Measurements from ENCODE around the gene KIAA0825. TPM values are rescaled to one million over a fixed set of nuclear protein-coding genes. Genes with fewer than 3 reads are reported as not detected.

The KIAA0825 gene
- total RNA-seq, 1 experiment from 2014 or later, result 1.9 TPM

- TF ChIP-seq CTCF (conservative IDR thresholded peaks at IDR 0.05) (no peak), EZH2 (IDR thresholded peaks at IDR 0.05; ENCODE audit: low read depth) (no peak)
- Histone ChIP-seq H4K20me1 (ENCODE audit: insufficient read depth) (no peaks in the 10 kb centered on the region), H3K9me2 (ENCODE audit: insufficient read depth) (no peaks in the 10 kb centered on the region), H3K27ac (no peak overlapping the region), H3K4me1 (replicated peaks; ENCODE audit: insufficient read depth) (no peaks in the 10 kb centered on the region), H3K79me2 (ENCODE audit: low read depth) (no peaks in the 10 kb centered on the region), H3F3A (ENCODE audit: insufficient read depth, low read depth) (no peaks in the 10 kb centered on the region), H2AFZ (no peak overlapping the region), H3K27me3 (ENCODE audit: insufficient read depth, low read depth) (no peaks in the 10 kb centered on the region), H3K4me2 (no peak overlapping the region), H3K4me3 (no peak overlapping the region), H3K36me3 (ENCODE audit: low read depth) (no peaks in the 10 kb centered on the region), H3K9me3 (ENCODE audit: insufficient read depth, low read depth) (no peaks in the 10 kb centered on the region)
- POLR2A ChIA-PET (ENCODE audit: unreplicated experiment), result no interaction called here
- BruUV-seq (replicated peaks), result no TSS peak
- DNase-seq, result no peak
- CTCF ChIA-PET, result no interaction called here
- intact Hi-C loops (cut with micrococcal nuclease; ENCODE audit: unreplicated experiment), result no loop called here
Measured at GRCh38 chr5:94517490-94518488, 100.6 kb downstream of the KIAA0825 start.

- no peak for TF ChIP-seq CTCF (conservative IDR thresholded peaks at IDR 0.05)
- TF ChIP-seq EZH2 (IDR thresholded peaks at IDR 0.05; ENCODE audit: low read depth), result no peak
- POLR2A ChIA-PET (ENCODE audit: unreplicated experiment), result no interaction called here
- H4K20me1 ChIP-seq (ENCODE audit: insufficient read depth), result no peaks in the 10 kb centered on the region
Measured at GRCh38 chr5:94516148-94516547, 102.3 kb downstream of the KIAA0825 start.

GRCh38 chr5:94508461-94509148 is 109.8 kb downstream of the KIAA0825 start:
- H3K4me3 ChIP-seq, result no peak overlapping the region
- H3F3A ChIP-seq (ENCODE audit: insufficient read depth, low read depth), result no peaks in the 10 kb centered on the region
- no TSS peak for BruUV-seq (replicated peaks)
- no peaks in the 10 kb centered on the region for H3K4me1 ChIP-seq (replicated peaks; ENCODE audit: insufficient read depth)
- H2AFZ ChIP-seq, result no peak overlapping the region
- ChIA-PET POLR2A (ENCODE audit: unreplicated experiment) (interaction anchor here (0.6 kb wide), 1 partner anchor 23 kb away, joined by 11 read pairs; no protein-coding TSS in a partner anchor), CTCF (no interaction called here)
- intact Hi-C loops (cut with micrococcal nuclease; ENCODE audit: unreplicated experiment), result no loop called here
- no peak for DNase-seq
- H3K27me3 ChIP-seq (ENCODE audit: insufficient read depth, low read depth), result no peaks in the 10 kb centered on the region
- H3K4me2 ChIP-seq, result no peak overlapping the region
- H3K79me2 ChIP-seq (ENCODE audit: low read depth), result no peaks in the 10 kb centered on the region
- TF ChIP-seq CTCF (conservative IDR thresholded peaks at IDR 0.05) (no peak), EZH2 (IDR thresholded peaks at IDR 0.05; ENCODE audit: low read depth) (no peak)
- H3K9me2 ChIP-seq (ENCODE audit: insufficient read depth), result no peaks in the 10 kb centered on the region
- no peaks in the 10 kb centered on the region for H4K20me1 ChIP-seq (ENCODE audit: insufficient read depth)
- no peaks in the 10 kb centered on the region for H3K36me3 ChIP-seq (ENCODE audit: low read depth)
- H3K9me3 ChIP-seq (ENCODE audit: insufficient read depth, low read depth), result no peaks in the 10 kb centered on the region
- H3K27ac ChIP-seq, result no peak overlapping the region

More at GRCh38 chr5:94516148-94516547, 102.3 kb downstream of the KIAA0825 start:
- Histone ChIP-seq H3K9me2 (ENCODE audit: insufficient read depth) (no peaks in the 10 kb centered on the region), H3K9me3 (ENCODE audit: insufficient read depth, low read depth) (no peaks in the 10 kb centered on the region), H3K27ac (no peak overlapping the region), H3K4me3 (no peak overlapping the region), H2AFZ (no peak overlapping the region), H3K36me3 (ENCODE audit: low read depth) (no peaks in the 10 kb centered on the region), H3K4me1 (replicated peaks; ENCODE audit: insufficient read depth) (no peaks in the 10 kb centered on the region), H3K4me2 (no peak overlapping the region), H3F3A (ENCODE audit: insufficient read depth, low read depth) (no peaks in the 10 kb centered on the region), H3K27me3 (ENCODE audit: insufficient read depth, low read depth) (no peaks in the 10 kb centered on the region), H3K79me2 (ENCODE audit: low read depth) (no peaks in the 10 kb centered on the region)
- CTCF ChIA-PET, result no interaction called here
- no TSS peak for BruUV-seq (replicated peaks)
- intact Hi-C loops (cut with micrococcal nuclease; ENCODE audit: unreplicated experiment), result no loop called here
- no peak for DNase-seq
